Peyer's patch (tissue), 4 donors: ENCODE results near the gene EPG5.

Source experiments
- CTCF ChIP-seq, 6 experiments: fragments of 450-650 bp in 4 of 6; fragments of 200-600 bp in 2 of 6; sonication (generic) in 1 of 6; IDR thresholded peaks; one replicate each; pipeline ENCODE4 v1.5.1; 2017 to 2019; ENCODE audit warnings: antibody characterized with exemption in 6 of 6, mild to moderate bottlenecking in 3 of 6, moderate library complexity in 1 of 6
- POLR2A ChIP-seq, 2 donors: fragments of 450-650 bp; IDR thresholded peaks; one replicate each; pipeline ENCODE4 v1.5.1; 2017; ENCODE audit warnings: antibody characterized with exemption in 2 of 2, mild to moderate bottlenecking in 2 of 2, moderate library complexity in 2 of 2

DNA sequence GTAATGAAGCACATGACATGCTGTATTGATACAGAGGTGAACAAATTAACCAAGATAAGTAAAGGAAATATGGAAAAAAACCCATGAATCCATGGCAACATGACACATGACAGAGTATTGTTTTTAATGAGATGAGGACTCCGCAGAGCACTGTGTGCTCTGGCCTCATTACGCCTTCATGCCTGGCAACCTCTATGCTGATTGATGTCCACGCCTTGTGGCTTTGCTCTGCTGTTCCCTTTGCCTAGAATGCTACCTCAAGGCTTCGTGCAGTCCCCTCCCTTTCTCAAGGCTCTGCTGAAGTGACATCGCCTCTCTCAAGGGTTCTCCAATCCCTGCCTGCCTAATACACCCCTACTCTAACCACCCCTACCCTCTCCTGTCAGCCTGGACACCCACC lies 133.3 kb downstream of the EPG5 start:
- TF ChIP-seq CTCF (IDR thresholded peaks at IDR 0.05) (no peak), POLR2A (IDR thresholded peaks at IDR 0.05) (no peak)
